Measurements from ENCODE around the gene FAIM2. TPM values are rescaled to one million over a fixed set of nuclear protein-coding genes. Genes with fewer than 3 reads are reported as not detected.

FAIM2 gene
- total RNA-seq, 1 donor from 2014 or later = 2.9 TPM

- ATAC-seq = no peak
- intact Hi-C loops (cut with DNase I) = no loop called here
- peaks cover 14% of the 10 kb centered on the region for H3K4me1 ChIP-seq
- DNase-seq = no peak
- H3K27ac ChIP-seq = no peak overlapping the region
- H3K9me3 ChIP-seq = no peaks in the 10 kb centered on the region
- H3K27me3 ChIP-seq (ENCODE audit: low read depth) = peaks cover 21% of the 10 kb centered on the region
- no peaks in the 10 kb centered on the region for H3K36me3 ChIP-seq
- H3K4me3 ChIP-seq = no peak overlapping the region
- TF ChIP-seq CTCF (IDR thresholded peaks at IDR 0.05) = no peak
Observed at GRCh38 chr12:49902399-49903350, 1.0 kb downstream of the FAIM2 start.

- H3K4me1 ChIP-seq = peaks cover 14% of the 10 kb centered on the region
- H3K27me3 ChIP-seq (ENCODE audit: low read depth) = peaks cover 25% of the 10 kb centered on the region
- H3K4me3 ChIP-seq = no peak overlapping the region
- DNase-seq (no peak), ATAC-seq (no peak)
- no peak for TF ChIP-seq CTCF (IDR thresholded peaks at IDR 0.05)
- H3K36me3 ChIP-seq = no peaks in the 10 kb centered on the region
- no peak overlapping the region for H3K27ac ChIP-seq
- no peaks in the 10 kb centered on the region for H3K9me3 ChIP-seq
- intact Hi-C loops (cut with DNase I) = no loop called here
Observed at GRCh38 chr12:49901986-49902385, 1.7 kb downstream of the FAIM2 start.

GRCh38 chr12:49901026-49901425 lies 2.7 kb downstream of the FAIM2 start:
- no peak for ATAC-seq
- no peak for DNase-seq
- peaks cover 27% of the 10 kb centered on the region for H3K27me3 ChIP-seq (ENCODE audit: low read depth)

GRCh38 chr12:49900371-49900770 lies 3.3 kb downstream of the FAIM2 start:
- TF ChIP-seq CTCF (IDR thresholded peaks at IDR 0.05) = no peak
- Histone ChIP-seq H3K4me3 (no peak overlapping the region), H3K36me3 (no peaks in the 10 kb centered on the region), H3K4me1 (peaks cover 14% of the 10 kb centered on the region), H3K27me3 (ENCODE audit: low read depth) (peaks cover 27% of the 10 kb centered on the region), H3K27ac (no peak overlapping the region), H3K9me3 (no peaks in the 10 kb centered on the region)
- DNase-seq (no peak), ATAC-seq (no peak)
- intact Hi-C loops (cut with DNase I) = no loop called here

More at GRCh38 chr12:49901026-49901425, 2.7 kb downstream of the FAIM2 start:
- no peaks in the 10 kb centered on the region for H3K36me3 ChIP-seq
- no peak overlapping the region for H3K4me3 ChIP-seq
- no peaks in the 10 kb centered on the region for H3K9me3 ChIP-seq
- H3K4me1 ChIP-seq = peaks cover 14% of the 10 kb centered on the region
- no peak for TF ChIP-seq CTCF (IDR thresholded peaks at IDR 0.05)
- no peak overlapping the region for H3K27ac ChIP-seq
- intact Hi-C loops (cut with DNase I) = no loop called here

GRCh38 chr12:49899921-49900320 lies 3.8 kb downstream of the FAIM2 start:
- no peak overlapping the region for H3K4me3 ChIP-seq
- no peaks in the 10 kb centered on the region for H3K36me3 ChIP-seq
- H3K27ac ChIP-seq = no peak overlapping the region
- H3K4me1 ChIP-seq = peaks cover 14% of the 10 kb centered on the region
- ATAC-seq (no peak), DNase-seq (no peak)
- no peaks in the 10 kb centered on the region for H3K9me3 ChIP-seq
- no peak for TF ChIP-seq CTCF (IDR thresholded peaks at IDR 0.05)
- H3K27me3 ChIP-seq (ENCODE audit: low read depth) = peaks cover 27% of the 10 kb centered on the region
- intact Hi-C loops (cut with DNase I) = no loop called here

Measured in lower lobe of right lung (tissue), 2 donors.